IMR-90 (cell line): ENCODE data around the gene UNC5A. TPM values are rescaled to one million over a fixed set of nuclear protein-coding genes. Genes with fewer than 3 reads are reported as not detected.

Experiments
- ATAC-seq: fragments of 200-7000 bp; cut with Tn5 transposase; 2 replicates; pipeline ENCODE4 v1.9.1; 2020; ENCODE audit warnings: low read depth, mild to moderate bottlenecking, moderate library complexity
- BruUV-seq: library from RNA; stranded (reverse); fragments of 400-500 nt; replicated peaks from 2 replicates; lab custom pipeline; 2021; lab: Mats Ljungman, UMichigan
- CTCF ChIA-PET: fragments of 300-600 bp; formaldehyde crosslinking; extraction: SDS; loops from one replicate; lab custom pipeline; 2021; ENCODE audit warnings: antibody characterized with exemption; lab: Yijun Ruan, JAX
- POLR2A ChIA-PET: fragments of 300-600 bp; sonication (Branson Sonifier 250); formaldehyde crosslinking; loops from one replicate; lab custom pipeline; 2022; ENCODE audit warnings: antibody characterized with exemption; ENCODE audit not compliant: unreplicated experiment; lab: Charles Lee
- DNase-seq: peaks from one replicate; pipeline ENCODE4 v3.0.0; 2013
- H2AFZ ChIP-seq: replicated peaks from 2 replicates; pipeline ENCODE3; 2013; ENCODE audit warnings: low read length, mild to moderate bottlenecking; ENCODE audit not compliant: poor library complexity
- H2AK5ac ChIP-seq: 2 replicates; pipeline ENCODE4 v1.6.1; 2013; ENCODE audit warnings: low read depth, low read length, inconsistent platforms
- H2AK9ac ChIP-seq: replicated peaks from 2 replicates; pipeline ENCODE3; 2013; ENCODE audit warnings: mild to moderate bottlenecking, low read depth, low read length, moderate library complexity; ENCODE audit not compliant: poor library complexity
- H2BK120ac ChIP-seq: 2 replicates; pipeline ENCODE4 v1.6.1; 2013; ENCODE audit warnings: low read depth, low read length, inconsistent platforms
- H2BK15ac ChIP-seq: 3 replicates; pipeline ENCODE4 v1.6.1; 2013; ENCODE audit warnings: low read depth, low read length, inconsistent platforms
- H2BK20ac ChIP-seq: 2 replicates; pipeline ENCODE4 v1.6.1; 2013; ENCODE audit warnings: low read depth, mild to moderate bottlenecking, inconsistent platforms, low read length, moderate library complexity
- H2BK5ac ChIP-seq: 2 replicates; pipeline ENCODE4 v1.6.1; 2013; ENCODE audit warnings: mild to moderate bottlenecking, low read depth, low read length, inconsistent platforms; ENCODE audit not compliant: poor library complexity, severe bottlenecking
- H3K14ac ChIP-seq: replicated peaks from 2 replicates; pipeline ENCODE4 v1.6.1; 2013; ENCODE audit warnings: low read depth, low read length, inconsistent platforms
- H3K18ac ChIP-seq: 2 replicates; pipeline ENCODE4 v1.6.1; 2013; ENCODE audit warnings: low read depth, low read length, control low read depth
- H3K23ac ChIP-seq: 2 replicates; pipeline ENCODE4 v1.6.1; 2013; ENCODE audit warnings: low read depth, low read length, inconsistent platforms
- H3K27ac ChIP-seq: 2 replicates; pipeline ENCODE4 v1.5.1; 2013; ENCODE audit warnings: mild to moderate bottlenecking, control low read depth, low read length; ENCODE audit not compliant: insufficient read depth
- H3K27me3 ChIP-seq: 2 replicates; pipeline ENCODE4 v1.6.1; 2013; ENCODE audit warnings: low read length; ENCODE audit not compliant: control insufficient read depth, insufficient read depth
- H3K36me3 ChIP-seq: 2 replicates; pipeline ENCODE4 v1.6.1; 2013; ENCODE audit warnings: low read length, mixed read lengths; ENCODE audit not compliant: control insufficient read depth, insufficient read depth
- H3K4ac ChIP-seq: 2 replicates; pipeline ENCODE4 v1.6.1; 2013; ENCODE audit warnings: low read depth, low read length, inconsistent platforms
- H3K4me1 ChIP-seq: 2 replicates; pipeline ENCODE4 v1.6.1; 2013; ENCODE audit warnings: low read length, mixed read lengths; ENCODE audit not compliant: control insufficient read depth, insufficient read depth
- H3K4me2 ChIP-seq: 2 replicates; pipeline ENCODE4 v1.6.1; 2013; ENCODE audit warnings: low read depth, mild to moderate bottlenecking, control low read depth, low read length, moderate library complexity
- H3K4me3 ChIP-seq: 2 replicates; pipeline ENCODE4 v1.5.1; 2013; ENCODE audit warnings: low read depth, mild to moderate bottlenecking, control low read depth, low read length, moderate library complexity; ENCODE audit not compliant: insufficient read depth
- H3K56ac ChIP-seq: 2 replicates; pipeline ENCODE4 v1.6.1; 2013; ENCODE audit warnings: low read length, inconsistent platforms; ENCODE audit not compliant: insufficient read depth; ENCODE audit errors: extremely low read depth
- H3K79me1 ChIP-seq, 2 experiments: 2 replicates each; pipeline ENCODE4 v1.6.1; 2013; ENCODE audit warnings: low read length in 2 of 2, inconsistent platforms in 1 of 2, low read depth in 1 of 2
- H3K9ac ChIP-seq: 2 replicates; pipeline ENCODE4 v1.6.1; 2013; ENCODE audit warnings: low read depth, low read length, control low read depth
- H3K9me1 ChIP-seq: 2 replicates; pipeline ENCODE4 v1.6.1; 2013; ENCODE audit warnings: low read length, inconsistent platforms; ENCODE audit not compliant: insufficient read depth
- H3K9me3 ChIP-seq: 2 replicates; pipeline ENCODE4 v1.6.1; 2013; ENCODE audit warnings: low read length; ENCODE audit not compliant: control insufficient read depth, insufficient read depth
- H4K20me1 ChIP-seq: 2 replicates; pipeline ENCODE4 v1.6.1; 2013; ENCODE audit warnings: low read length, inconsistent platforms; ENCODE audit not compliant: insufficient read depth
- H4K5ac ChIP-seq: 2 replicates; pipeline ENCODE4 v1.6.1; 2013; ENCODE audit warnings: mild to moderate bottlenecking, low read depth, low read length, control low read depth
- H4K8ac ChIP-seq, 2 experiments: 2 replicates each; pipeline ENCODE4 v1.6.1; 2013; ENCODE audit warnings: low read depth in 2 of 2, low read length in 2 of 2, control low read depth in 1 of 2, inconsistent platforms in 1 of 2
- H4K91ac ChIP-seq: 2 replicates; pipeline ENCODE4 v1.6.1; 2013; ENCODE audit warnings: low read depth, low read length, inconsistent platforms; ENCODE audit not compliant: insufficient read depth
- CEBPB ChIP-seq: IDR thresholded peaks from 2 replicates; pipeline ENCODE4 v1.6.1; 2012; ENCODE audit warnings: low read depth, low read length, improper control_type of control experiment
- CHD1 ChIP-seq: IDR thresholded peaks from 2 replicates; pipeline ENCODE4 v1.6.1; 2012; ENCODE audit warnings: low read depth, low read length, improper control_type of control experiment
- MAFK ChIP-seq: IDR thresholded peaks from 2 replicates; pipeline ENCODE4 v1.6.1; 2012; ENCODE audit warnings: low read depth, low read length, improper control_type of control experiment
- MAZ ChIP-seq: IDR thresholded peaks from 2 replicates; pipeline ENCODE4 v1.6.1; 2012; ENCODE audit warnings: low read depth, mild to moderate bottlenecking, low read length, improper control_type of control experiment, moderate library complexity, borderline replicate concordance
- POLR2A ChIP-seq: IDR thresholded peaks from 2 replicates; pipeline ENCODE4 v1.6.1; 2012; ENCODE audit warnings: mild to moderate bottlenecking, low read depth, low read length
- USF2 ChIP-seq: fragments of 150-350 bp; IDR thresholded peaks from 2 replicates; pipeline ENCODE4 v1.6.1; 2017; ENCODE audit warnings: mild to moderate bottlenecking, antibody characterized with exemption, low read length, low read depth
- WGBS, 2 experiments: methylation state at CpG; one replicate each; pipeline versions ENCODE4 v1.1.5 to v1.1.7; 2013; ENCODE audit warnings: missing lambda C conversion rate in 2 of 2; ENCODE audit not compliant: insufficient read length in 1 of 2; ENCODE audit errors: extremely low coverage in 2 of 2; 5-methylcytosine and 5-hydroxymethylcytosine counted together
- dilution Hi-C: fragments of 300-500 bp; cut with HindIII; formaldehyde crosslinking; loops from one replicate; pipeline ENCODE4 v1.14.3; 2018; ENCODE audit warnings: low sequenced_read_pairs; ENCODE audit not compliant: unreplicated experiment
- in situ Hi-C: fragments of 300-500 bp; cut with MboI; formaldehyde crosslinking; loops from 3 replicates; pipeline ENCODE4 v1.14.3; 2019; ENCODE audit warnings: low sequenced_read_pairs, inconsistent platforms, mixed read lengths
- intact Hi-C: fragments of 100-400 bp; cut with micrococcal nuclease; formaldehyde crosslinking; loops from 2 replicates; pipeline ENCODE4 v1.10.0; 2022
- polyA plus RNA-seq, 3 experiments: library from polyadenylated mRNA; depleted of rRNA; stranded (reverse); fragments of >200 nt; gene quantifications; 2 replicates each; pipeline ENCODE4 v1.2.3, GENCODE V29; 2012; ENCODE audit warnings: low replicate concordance in 1 of 3
- total RNA-seq: library from RNA; depleted of rRNA; stranded (reverse); fragments of >200 nt; gene quantifications from 2 replicates; pipeline ENCODE4 v1.2.3, GENCODE V29; 2012
- TF ChIP-seq, protein P1 (sequence below): conservative IDR thresholded peaks from 2 replicates; pipeline ENCODE4 v1.5.1; 2012; ENCODE audit warnings: mild to moderate bottlenecking, low read depth, low read length, improper control_type of control experiment
- TF ChIP-seq, protein P2 (sequence below): fragments of 150-350 bp; IDR thresholded peaks from 2 replicates; pipeline ENCODE4 v1.6.1; 2016; ENCODE audit warnings: low read depth, mild to moderate bottlenecking, low read length, moderate library complexity, borderline replicate concordance

The UNC5A gene
- total and polyA plus RNA-seq, 2 of the 4 experiments (the other 2 are of a cell fraction) = not detected

- in situ Hi-C loops (no loop called here), dilution Hi-C loops (no loop called here), intact Hi-C loops (no loop called here)
- no peak overlapping the region for H3K4me2 ChIP-seq
- DNase-seq = no peak
- no peak overlapping the region for H4K5ac ChIP-seq
- H3K4me1 ChIP-seq = no peaks in the 10 kb centered on the region
- H3K27ac ChIP-seq = no peak overlapping the region
- no peak overlapping the region for H2BK120ac ChIP-seq
- H3K4ac ChIP-seq = no peak overlapping the region
- no peak overlapping the region for H4K8ac ChIP-seq
- no peaks in the 10 kb centered on the region; the same call in 1 of the 2 replicates for H3K9me3 ChIP-seq
- no peak overlapping the region for H4K91ac ChIP-seq
- H3K18ac ChIP-seq = no peak overlapping the region
- H3K56ac ChIP-seq = no peak overlapping the region
- H4K20me1 ChIP-seq = no peaks in the 10 kb centered on the region
- H3K14ac ChIP-seq = no peak overlapping the region
- H2AK9ac ChIP-seq = no peak overlapping the region
- CTCF ChIA-PET = no interaction called here
- peaks cover 30% of the 10 kb centered on the region for H3K27me3 ChIP-seq
- no peak overlapping the region for H2AK5ac ChIP-seq
- H3K9me1 ChIP-seq = no peaks in the 10 kb centered on the region
- no peaks in the 10 kb centered on the region for H3K36me3 ChIP-seq
- no peak overlapping the region for H2AFZ ChIP-seq
- H2BK5ac ChIP-seq = no peak overlapping the region
- no peak overlapping the region for H3K23ac ChIP-seq
- TF ChIP-seq, protein P1, sequence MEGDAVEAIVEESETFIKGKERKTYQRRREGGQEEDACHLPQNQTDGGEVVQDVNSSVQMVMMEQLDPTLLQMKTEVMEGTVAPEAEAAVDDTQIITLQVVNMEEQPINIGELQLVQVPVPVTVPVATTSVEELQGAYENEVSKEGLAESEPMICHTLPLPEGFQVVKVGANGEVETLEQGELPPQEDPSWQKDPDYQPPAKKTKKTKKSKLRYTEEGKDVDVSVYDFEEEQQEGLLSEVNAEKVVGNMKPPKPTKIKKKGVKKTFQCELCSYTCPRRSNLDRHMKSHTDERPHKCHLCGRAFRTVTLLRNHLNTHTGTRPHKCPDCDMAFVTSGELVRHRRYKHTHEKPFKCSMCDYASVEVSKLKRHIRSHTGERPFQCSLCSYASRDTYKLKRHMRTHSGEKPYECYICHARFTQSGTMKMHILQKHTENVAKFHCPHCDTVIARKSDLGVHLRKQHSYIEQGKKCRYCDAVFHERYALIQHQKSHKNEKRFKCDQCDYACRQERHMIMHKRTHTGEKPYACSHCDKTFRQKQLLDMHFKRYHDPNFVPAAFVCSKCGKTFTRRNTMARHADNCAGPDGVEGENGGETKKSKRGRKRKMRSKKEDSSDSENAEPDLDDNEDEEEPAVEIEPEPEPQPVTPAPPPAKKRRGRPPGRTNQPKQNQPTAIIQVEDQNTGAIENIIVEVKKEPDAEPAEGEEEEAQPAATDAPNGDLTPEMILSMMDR = no peak
- TF ChIP-seq MAZ = no peak
- no peak for TF ChIP-seq MAFK
- TF ChIP-seq POLR2A = no peak
- TF ChIP-seq USF2 = no peak
- TF ChIP-seq CEBPB = no peak
- TF ChIP-seq, protein P2, sequence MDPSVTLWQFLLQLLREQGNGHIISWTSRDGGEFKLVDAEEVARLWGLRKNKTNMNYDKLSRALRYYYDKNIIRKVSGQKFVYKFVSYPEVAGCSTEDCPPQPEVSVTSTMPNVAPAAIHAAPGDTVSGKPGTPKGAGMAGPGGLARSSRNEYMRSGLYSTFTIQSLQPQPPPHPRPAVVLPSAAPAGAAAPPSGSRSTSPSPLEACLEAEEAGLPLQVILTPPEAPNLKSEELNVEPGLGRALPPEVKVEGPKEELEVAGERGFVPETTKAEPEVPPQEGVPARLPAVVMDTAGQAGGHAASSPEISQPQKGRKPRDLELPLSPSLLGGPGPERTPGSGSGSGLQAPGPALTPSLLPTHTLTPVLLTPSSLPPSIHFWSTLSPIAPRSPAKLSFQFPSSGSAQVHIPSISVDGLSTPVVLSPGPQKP = no peak
- no peak for TF ChIP-seq CHD1
- no peak overlapping the region for H2BK15ac ChIP-seq
- no TSS peak for BruUV-seq
- no peak for ATAC-seq
- WGBS, 2 experiments = 66% methylated on average over 8 of the region's 9 CpGs; no CpG with 5 or more reads in 1 of the 2 experiments
- H3K79me1 ChIP-seq = no peaks in the 10 kb centered on the region
- no peak overlapping the region for H2BK20ac ChIP-seq
- H3K9ac ChIP-seq = no peak overlapping the region
- POLR2A ChIA-PET = no interaction called here
- H3K4me3 ChIP-seq = no peak overlapping the region
Measured at GRCh38 chr5:176825234-176825633, 14.9 kb downstream of the UNC5A start.
